OCI-LY1 (cell line): ENCODE data around the gene CPPED1.

Experiments used
- H2AFZ ChIP-seq: fragments of 200-600 bp; sonication (generic), shearing (Covaris generic); 2 replicates; pipeline ENCODE4 v1.6.0; 2014; ENCODE audit warnings: antibody characterized with exemption, mild to moderate bottlenecking, low read length
- H3F3A ChIP-seq: fragments of 200-600 bp; sonication (generic), shearing (Covaris generic); 2 replicates; pipeline ENCODE4 v1.6.0; 2014; ENCODE audit warnings: mild to moderate bottlenecking, antibody characterized with exemption, low read length, moderate library complexity; ENCODE audit not compliant: insufficient read depth
- H3K27ac ChIP-seq: fragments of 200-600 bp; sonication (generic); 2 replicates; pipeline ENCODE4 v1.5.1; 2014; ENCODE audit warnings: low read length, mixed run types, mild to moderate bottlenecking, low read depth; ENCODE audit not compliant: poor library complexity, severe bottlenecking
- H3K27me3 ChIP-seq: fragments of 200-600 bp; sonication (generic); 2 replicates; pipeline ENCODE4 v1.6.0; 2014; ENCODE audit warnings: antibody characterized with exemption, mild to moderate bottlenecking, low read length, moderate library complexity; ENCODE audit not compliant: insufficient read depth
- H3K36me3 ChIP-seq: fragments of 200-600 bp; sonication (generic); 2 replicates; pipeline ENCODE4 v1.6.1; 2014; ENCODE audit warnings: mild to moderate bottlenecking, antibody characterized with exemption, low read length, moderate library complexity, mixed read lengths; ENCODE audit not compliant: insufficient read depth
- H3K4me1 ChIP-seq: fragments of 200-600 bp; sonication (generic); 2 replicates; pipeline ENCODE4 v1.5.1; 2014; ENCODE audit warnings: mild to moderate bottlenecking, low read length, moderate library complexity; ENCODE audit not compliant: insufficient read depth, severe bottlenecking
- H3K4me2 ChIP-seq: fragments of 200-600 bp; sonication (generic), shearing (Covaris generic); 2 replicates; pipeline ENCODE4 v1.6.1; 2014; ENCODE audit warnings: low read length
- H3K4me3 ChIP-seq: fragments of 200-600 bp; sonication (generic); 2 replicates; pipeline ENCODE4 v1.5.1; 2014; ENCODE audit warnings: low read length, low read depth, mild to moderate bottlenecking, mixed read lengths; ENCODE audit not compliant: poor library complexity, severe bottlenecking
- H3K79me2 ChIP-seq: fragments of 200-600 bp; shearing (Covaris generic); 2 replicates; pipeline ENCODE4 v1.6.1; 2016; ENCODE audit warnings: mixed run types, low read length, mixed read lengths; ENCODE audit not compliant: insufficient read depth
- H3K9ac ChIP-seq: fragments of 200-600 bp; sonication (generic), shearing (Covaris generic); 2 replicates; pipeline ENCODE4 v1.6.1; 2014; ENCODE audit warnings: mild to moderate bottlenecking, low read length, mixed read lengths
- H3K9me2 ChIP-seq: fragments of 200-600 bp; sonication (generic), shearing (Covaris generic); 2 replicates; pipeline ENCODE4 v1.6.1; 2014; ENCODE audit warnings: low read depth, mild to moderate bottlenecking, low read length, mixed read lengths
- H3K9me3 ChIP-seq: fragments of 200-600 bp; shearing (Covaris generic); 2 replicates; pipeline ENCODE4 v1.6.1; 2014; ENCODE audit warnings: low read length, mixed read lengths
- H4K20me1 ChIP-seq: fragments of 200-600 bp; sonication (generic), shearing (Covaris generic); 2 replicates; pipeline ENCODE4 v1.6.0; 2016; ENCODE audit warnings: mild to moderate bottlenecking, low read length; ENCODE audit not compliant: insufficient read depth
- CTCF ChIP-seq: fragments of 200-600 bp; sonication (generic), shearing (Covaris generic); IDR thresholded peaks from 2 replicates; pipeline ENCODE4 v1.5.1; 2017; ENCODE audit warnings: mild to moderate bottlenecking, antibody characterized with exemption, low read length, moderate library complexity, mixed read lengths
- EZH2 ChIP-seq: fragments of 200-600 bp; sonication (generic), shearing (Covaris generic); IDR thresholded peaks from 2 replicates; pipeline ENCODE4 v1.8.0; 2017; ENCODE audit warnings: borderline replicate concordance, mixed run types, mild to moderate bottlenecking, antibody characterized with exemption, low read length, moderate library complexity, mixed read lengths

Gene CPPED1

GRCh38 chr16:12803203-12804093 is at the start of gene CPPED1:
Gene CPPED1 (minus strand): TSS chr16:12803887. CDS start chr16:12803776, 111 bp downstream.
- H2AFZ ChIP-seq, result no peak within 1 kb of the TSS
- no peaks in the 10 kb centered on the region for H3K9me3 ChIP-seq
- no peaks in the 10 kb centered on the region for H3K9me2 ChIP-seq
- TF ChIP-seq CTCF, result no peak
- no peak for TF ChIP-seq EZH2
- no peaks in the 10 kb centered on the region for H3K4me1 ChIP-seq
- H3K79me2 ChIP-seq, result no peaks in the 10 kb centered on the region
- no peak within 1 kb of the TSS for H3K27ac ChIP-seq
- no peak within 1 kb of the TSS for H3K4me2 ChIP-seq
- no peaks in the 10 kb centered on the region for H4K20me1 ChIP-seq
- no peaks in the 10 kb centered on the region for H3K36me3 ChIP-seq
- H3K27me3 ChIP-seq, result no peaks in the 10 kb centered on the region
- H3K4me3 ChIP-seq, result no peak within 1 kb of the TSS
- no peaks in the 10 kb centered on the region for H3F3A ChIP-seq
- H3K9ac ChIP-seq, result no peak within 1 kb of the TSS

DNA sequence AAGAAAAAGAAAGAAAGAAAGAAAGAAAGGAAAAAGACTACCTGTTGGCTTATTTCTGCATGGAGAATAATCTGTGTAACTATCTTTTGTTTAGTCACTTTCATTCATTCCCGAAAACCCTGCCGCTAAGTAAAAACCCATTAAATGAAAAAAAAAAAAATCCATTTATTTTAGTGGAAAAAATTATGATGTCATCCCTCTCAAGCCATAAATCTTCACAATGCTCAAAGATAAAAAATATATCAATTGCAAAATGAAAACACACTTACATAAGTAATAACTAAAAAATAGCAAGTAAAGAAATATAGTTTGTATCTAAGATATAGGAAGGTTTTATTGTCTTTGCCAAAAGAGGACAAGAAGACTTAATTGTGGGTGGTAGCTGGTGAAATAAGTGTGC is 46.5 kb upstream of the CPPED1 start:
- H3K36me3 ChIP-seq, result no peaks in the 10 kb centered on the region
- no peak overlapping the region for H3K4me3 ChIP-seq
- no peaks in the 10 kb centered on the region for H3K27me3 ChIP-seq
- H3K9me2 ChIP-seq, result no peaks in the 10 kb centered on the region
- no peak overlapping the region for H3K4me2 ChIP-seq
- H3K27ac ChIP-seq, result no peak overlapping the region
- no peaks in the 10 kb centered on the region for H3F3A ChIP-seq
- no peak for TF ChIP-seq EZH2
- no peak for TF ChIP-seq CTCF
- no peaks in the 10 kb centered on the region for H4K20me1 ChIP-seq
- no peaks in the 10 kb centered on the region for H3K79me2 ChIP-seq
- H3K9ac ChIP-seq, result no peak overlapping the region
- no peaks in the 10 kb centered on the region for H3K9me3 ChIP-seq
- H2AFZ ChIP-seq, result no peak overlapping the region
- H3K4me1 ChIP-seq, result no peaks in the 10 kb centered on the region

- Histone ChIP-seq H3F3A (no peaks in the 10 kb centered on the region), H3K4me2 (no peak overlapping the region), H3K79me2 (no peaks in the 10 kb centered on the region), H3K9ac (no peak overlapping the region), H3K9me3 (no peaks in the 10 kb centered on the region), H2AFZ (no peak overlapping the region), H3K27ac (no peak overlapping the region), H3K27me3 (no peaks in the 10 kb centered on the region), H4K20me1 (no peaks in the 10 kb centered on the region), H3K4me3 (no peak overlapping the region), H3K4me1 (no peaks in the 10 kb centered on the region), H3K9me2 (no peaks in the 10 kb centered on the region), H3K36me3 (no peaks in the 10 kb centered on the region)
- TF ChIP-seq CTCF, result no peak
- no peak for TF ChIP-seq EZH2
Observed at GRCh38 chr16:12846592-12846991, 42.9 kb upstream of the CPPED1 start.
